MM.1S (cell line): ENCODE data around the gene MTHFR.

Experiments
- CTCF ChIP-seq: fragments of 300-600 bp; sonication (generic); IDR thresholded peaks from 2 replicates; pipeline ENCODE4 v1.5.1; 2016; ENCODE audit warnings: antibody characterized with exemption, low read length, mixed read lengths
- EZH2 ChIP-seq: fragments of 300-600 bp; sonication (generic); optimal IDR thresholded peaks from 2 replicates; pipeline ENCODE3; 2017; ENCODE audit warnings: low read depth, mild to moderate bottlenecking, antibody characterized with exemption, low read length, mixed read lengths
- EZH2phosphoT487 ChIP-seq: fragments of 300-600 bp; sonication (generic); IDR thresholded peaks from 2 replicates; pipeline ENCODE4 v1.6.1; 2018; ENCODE audit warnings: antibody characterized with exemption, low read length

GRCh38 chr1:11847667-11848372, 42.1 kb upstream of the MTHFR start, which contains the start of gene NPPA:
- TF ChIP-seq CTCF = no peak
- TF ChIP-seq EZH2 = no peak
- no peak for TF ChIP-seq EZH2phosphoT487
